ENCODE measurements around the gene ZNF850.

ZNF850 gene

GRCh38 chr19:36674201-36674600 lies 98.4 kb downstream of the ZNF850 start:
- Histone ChIP-seq H3F3A (ENCODE audit: control insufficient read depth, insufficient read depth) (no peaks in the 10 kb centered on the region), H3K36me3 (ENCODE audit: control insufficient read depth, low read length) (no peaks in the 10 kb centered on the region), H3K4me1 (ENCODE audit: control insufficient read depth, low read length) (no peaks in the 10 kb centered on the region), H3K27me3 (ENCODE audit: control insufficient read depth, low read length) (no peaks in the 10 kb centered on the region), H3K27ac (ENCODE audit: low read depth, low read length) (no peak overlapping the region), H3K4me2 (ENCODE audit: low read length) (no peak overlapping the region), H4K20me1 (ENCODE audit: control insufficient read depth, insufficient read depth, low read depth, low read length) (no peaks in the 10 kb centered on the region), H3K4me3 (ENCODE audit: low read length) (no peak overlapping the region), H3K79me2 (ENCODE audit: control insufficient read depth, low read length) (no peaks in the 10 kb centered on the region), H3K9me2 (replicated peaks; ENCODE audit: control insufficient read depth, low read length) (no peaks in the 10 kb centered on the region), H3K9me3 (ENCODE audit: control insufficient read depth, insufficient read depth, low read length) (peaks cover 8% of the 10 kb centered on the region; the same call in 1 of the 2 replicates)
- no peak for TF ChIP-seq CTCF (IDR thresholded peaks at IDR 0.05; ENCODE audit: low read depth, low read length, poor library complexity, severe bottlenecking)
- no peak for TF ChIP-seq EZH2phosphoT487 (IDR thresholded peaks at IDR 0.05; ENCODE audit: borderline replicate concordance, low read length)

- H3K79me2 ChIP-seq (ENCODE audit: control insufficient read depth, low read length) = no peaks in the 10 kb centered on the region
- no peaks in the 10 kb centered on the region for H3K9me2 ChIP-seq (replicated peaks; ENCODE audit: control insufficient read depth, low read length)
- TF ChIP-seq EZH2phosphoT487 (IDR thresholded peaks at IDR 0.05; ENCODE audit: borderline replicate concordance, low read length) (no peak), CTCF (IDR thresholded peaks at IDR 0.05; ENCODE audit: low read depth, low read length, poor library complexity, severe bottlenecking) (no peak)
- H4K20me1 ChIP-seq (ENCODE audit: control insufficient read depth, insufficient read depth, low read depth, low read length) = no peaks in the 10 kb centered on the region
- no peak overlapping the region for H3K4me3 ChIP-seq (ENCODE audit: low read length)
- no peaks in the 10 kb centered on the region for H3F3A ChIP-seq (ENCODE audit: control insufficient read depth, insufficient read depth)
- no peaks in the 10 kb centered on the region for H3K27me3 ChIP-seq (ENCODE audit: control insufficient read depth, low read length)
- H3K4me2 ChIP-seq (ENCODE audit: low read length) = no peak overlapping the region
- H3K27ac ChIP-seq (ENCODE audit: low read depth, low read length) = no peak overlapping the region
- no peaks in the 10 kb centered on the region for H3K4me1 ChIP-seq (ENCODE audit: control insufficient read depth, low read length)
- no peaks in the 10 kb centered on the region for H3K36me3 ChIP-seq (ENCODE audit: control insufficient read depth, low read length)
- peaks cover 18% of the 10 kb centered on the region; the same call in 1 of the 2 replicates for H3K9me3 ChIP-seq (ENCODE audit: control insufficient read depth, insufficient read depth, low read length)
These were observed 100.2 kb downstream of the ZNF850 start for GRCh38 chr19:36672368-36672767.

GRCh38 chr19:36668646-36669045 lies 104.0 kb downstream of the ZNF850 start:
- no peak overlapping the region for H3K4me2 ChIP-seq (ENCODE audit: low read length)
- H3K9me3 ChIP-seq (ENCODE audit: control insufficient read depth, insufficient read depth, low read length) = peaks cover 38% of the 10 kb centered on the region; the same call in 1 of the 2 replicates
- no peak overlapping the region for H3K27ac ChIP-seq (ENCODE audit: low read depth, low read length)
- no peaks in the 10 kb centered on the region for H3K9me2 ChIP-seq (replicated peaks; ENCODE audit: control insufficient read depth, low read length)
- H3K79me2 ChIP-seq (ENCODE audit: control insufficient read depth, low read length) = no peaks in the 10 kb centered on the region
- H4K20me1 ChIP-seq (ENCODE audit: control insufficient read depth, insufficient read depth, low read depth, low read length) = no peaks in the 10 kb centered on the region
- no peaks in the 10 kb centered on the region for H3K4me1 ChIP-seq (ENCODE audit: control insufficient read depth, low read length)
- no peak for TF ChIP-seq EZH2phosphoT487 (IDR thresholded peaks at IDR 0.05; ENCODE audit: borderline replicate concordance, low read length)
- TF ChIP-seq CTCF (IDR thresholded peaks at IDR 0.05; ENCODE audit: low read depth, low read length, poor library complexity, severe bottlenecking) = no peak
- H3F3A ChIP-seq (ENCODE audit: control insufficient read depth, insufficient read depth) = no peaks in the 10 kb centered on the region
- H3K4me3 ChIP-seq (ENCODE audit: low read length) = no peak overlapping the region
- no peaks in the 10 kb centered on the region for H3K27me3 ChIP-seq (ENCODE audit: control insufficient read depth, low read length)
- H3K36me3 ChIP-seq (ENCODE audit: control insufficient read depth, low read length) = no peaks in the 10 kb centered on the region
